IPS DF 4.7 (cell line): ENCODE results near the gene GABPA.
A peak's percentile ranks its signal among the peaks of the same experiment; 100 is the strongest.
"Not testable (repeated sequence)": the region's sequence is repeated elsewhere in the genome, so short reads cannot be mapped to it uniquely, and the experiment has no call there.

ENCODE experiments used
- DNase-seq: peaks from one replicate; pipeline ENCODE4 v3.0.0-alpha.2; 2013; ENCODE audit warnings: low spot score; ENCODE audit errors: extremely low read depth

GABPA gene

GRCh38 chr21:25734904-25735645, at the start of gene GABPA, which contains the start of gene ATP5PF:
TSS of gene GABPA (plus strand) at chr21:25734972. CDS start at chr21:25741599, 6,627 bp downstream.
TSS of gene ATP5PF (minus strand) at chr21:25734904. CDS start at chr21:25729794, 5,110 bp downstream.
- DNase-seq: peak; percentile 91

- DNase-seq: no peak
Observed at GRCh38 chr21:25687787-25688186, 47.0 kb upstream of the GABPA start.

GRCh38 chr21:25688275-25689155, 46.3 kb upstream of the GABPA start:
- no peak for DNase-seq

GRCh38 chr21:25689226-25689625, 45.5 kb upstream of the GABPA start:
- DNase-seq: no peak

- no peak for DNase-seq
Observed at GRCh38 chr21:25691976-25692375, 42.8 kb upstream of the GABPA start.

- DNase-seq: not testable (repeated sequence)
Observed at GRCh38 chr21:25695461-25695860, 39.3 kb upstream of the GABPA start.

GRCh38 chr21:25700741-25701140, 34.0 kb upstream of the GABPA start:
- no peak for DNase-seq

- DNase-seq: no peak
Observed at GRCh38 chr21:25701529-25701928, 33.2 kb upstream of the GABPA start.

GRCh38 chr21:25708467-25709065, 26.2 kb upstream of the GABPA start:
- DNase-seq: no peak

GRCh38 chr21:25709684-25710265, 25.0 kb upstream of the GABPA start:
- DNase-seq: no peak

- DNase-seq: no peak
Observed at GRCh38 chr21:25710550-25710949, 24.2 kb upstream of the GABPA start.

GRCh38 chr21:25714066-25714465, 20.7 kb upstream of the GABPA start:
- DNase-seq: not testable (repeated sequence)

- DNase-seq: no peak
Observed at GRCh38 chr21:25717491-25718147, 17.2 kb upstream of the GABPA start.

GRCh38 chr21:25721987-25722386, 12.8 kb upstream of the GABPA start:
- DNase-seq: no peak

GRCh38 chr21:25722631-25723030, 12.1 kb upstream of the GABPA start:
- no peak for DNase-seq

- no peak for DNase-seq
Observed at GRCh38 chr21:25732091-25732760, 2.5 kb upstream of the GABPA start.

- DNase-seq: no peak
Observed at GRCh38 chr21:25733859-25734653, 716 bp upstream of the GABPA start.

- DNase-seq: no peak
Observed at GRCh38 chr21:25734654-25734903, 193 bp upstream of the GABPA start.

GRCh38 chr21:25735646-25736597, 1.1 kb downstream of the GABPA start:
- no peak for DNase-seq
